Smooth muscle cell (in vitro differentiated cells): ENCODE data around the gene ERP27. TPM values are rescaled to one million over a fixed set of nuclear protein-coding genes. Genes with fewer than 3 reads are reported as not detected.

Experiments used
- DNase-seq: peaks from one replicate; lab custom pipeline; 2025; ENCODE audit not compliant: unreplicated experiment; lab: John Stamatoyannopoulos, UW
- H2AFZ ChIP-seq: fragments of 200-600 bp; sonication (generic); 2 replicates; pipeline ENCODE4 v1.6.0; 2016; ENCODE audit warnings: antibody characterized with exemption, low read depth, mild to moderate bottlenecking
- H3F3A ChIP-seq: fragments of 200-600 bp; sonication (generic); 2 replicates; pipeline ENCODE4 v1.6.0; 2017; ENCODE audit warnings: antibody characterized with exemption, low read depth
- H3K27ac ChIP-seq: fragments of 200-600 bp; sonication (generic); 2 replicates; pipeline ENCODE4 v1.5.1; 2016; ENCODE audit warnings: low read depth, mild to moderate bottlenecking
- H3K27me3 ChIP-seq: fragments of 200-600 bp; sonication (generic); 2 replicates; pipeline ENCODE4 v1.6.1; 2016; ENCODE audit warnings: low read depth, mild to moderate bottlenecking
- H3K36me3 ChIP-seq: fragments of 200-600 bp; sonication (generic); 2 replicates; pipeline ENCODE4 v1.5.1; 2016; ENCODE audit warnings: low read depth
- H3K4me1 ChIP-seq: fragments of 200-600 bp; sonication (generic); 2 replicates; pipeline ENCODE4 v1.5.1; 2016; ENCODE audit warnings: low read depth
- H3K4me2 ChIP-seq: fragments of 200-600 bp; sonication (generic); 2 replicates; pipeline ENCODE4 v1.6.0; 2016; ENCODE audit warnings: mild to moderate bottlenecking
- H3K4me3 ChIP-seq: fragments of 200-600 bp; sonication (generic); 2 replicates; pipeline ENCODE4 v1.5.1; 2016; ENCODE audit warnings: mild to moderate bottlenecking
- H3K79me2 ChIP-seq: fragments of 200-600 bp; sonication (generic); 2 replicates; pipeline ENCODE4 v1.6.0; 2016; ENCODE audit warnings: low read depth, mild to moderate bottlenecking
- H3K9ac ChIP-seq: fragments of 200-600 bp; sonication (generic); 2 replicates; pipeline ENCODE4 v1.6.0; 2016; ENCODE audit warnings: low read depth
- H3K9me3 ChIP-seq: fragments of 200-600 bp; sonication (generic); replicated peaks from 2 replicates; pipeline ENCODE4 v1.5.1; 2016; ENCODE audit warnings: low read depth
- H4K20me1 ChIP-seq: fragments of 200-600 bp; sonication (generic); 2 replicates; pipeline ENCODE4 v1.6.0; 2016; ENCODE audit warnings: low read depth
- WGBS: methylation state at CpG from one replicate; pipeline ENCODE4 v1.1.7; 2016; ENCODE audit warnings: low lambda C conversion rate; 5-methylcytosine and 5-hydroxymethylcytosine counted together
- polyA plus RNA-seq: library from polyadenylated mRNA; unstranded; fragments of >200 nt; fragmentation: Nextera tagmentation; extraction: Ambion mirVana; gene quantifications from 2 replicates; pipeline ENCODE4 v1.2.1, GENCODE V29; 2016
- total RNA-seq: library from RNA; depleted of rRNA; stranded (reverse); fragments of >200 nt; gene quantifications from 2 replicates; pipeline ENCODE4 v1.2.3, GENCODE V29; 2014
- TF ChIP-seq, protein P1 (sequence below): fragments of 200-600 bp; sonication (generic); IDR thresholded peaks from 2 replicates; pipeline ENCODE4 v1.5.1; 2017; ENCODE audit warnings: borderline replicate concordance, mild to moderate bottlenecking, antibody characterized with exemption; ENCODE audit not compliant: insufficient read depth, poor library complexity, severe bottlenecking

Gene ERP27
- total and polyA plus RNA-seq, 2 experiments from 2014 or later = 2.7 to 7.8 TPM

GRCh38 chr12:14913381-14913781, 25.0 kb downstream of the ERP27 start:
- DNase-seq = no peak
- Histone ChIP-seq H3K79me2 (no peaks in the 10 kb centered on the region), H4K20me1 (no peaks in the 10 kb centered on the region), H3K9me3 (no peaks in the 10 kb centered on the region), H3K27me3 (no peaks in the 10 kb centered on the region), H3K4me3 (no peak overlapping the region), H3K4me2 (peak overlapping the region; percentile 47), H3K36me3 (no peaks in the 10 kb centered on the region), H2AFZ (peak overlapping the region; percentile 56), H3K9ac (no peak overlapping the region), H3K27ac (peak overlapping the region; percentile 48), H3K4me1 (no peaks in the 10 kb centered on the region), H3F3A (peaks cover 10% of the 10 kb centered on the region)
- TF ChIP-seq, protein P1, sequence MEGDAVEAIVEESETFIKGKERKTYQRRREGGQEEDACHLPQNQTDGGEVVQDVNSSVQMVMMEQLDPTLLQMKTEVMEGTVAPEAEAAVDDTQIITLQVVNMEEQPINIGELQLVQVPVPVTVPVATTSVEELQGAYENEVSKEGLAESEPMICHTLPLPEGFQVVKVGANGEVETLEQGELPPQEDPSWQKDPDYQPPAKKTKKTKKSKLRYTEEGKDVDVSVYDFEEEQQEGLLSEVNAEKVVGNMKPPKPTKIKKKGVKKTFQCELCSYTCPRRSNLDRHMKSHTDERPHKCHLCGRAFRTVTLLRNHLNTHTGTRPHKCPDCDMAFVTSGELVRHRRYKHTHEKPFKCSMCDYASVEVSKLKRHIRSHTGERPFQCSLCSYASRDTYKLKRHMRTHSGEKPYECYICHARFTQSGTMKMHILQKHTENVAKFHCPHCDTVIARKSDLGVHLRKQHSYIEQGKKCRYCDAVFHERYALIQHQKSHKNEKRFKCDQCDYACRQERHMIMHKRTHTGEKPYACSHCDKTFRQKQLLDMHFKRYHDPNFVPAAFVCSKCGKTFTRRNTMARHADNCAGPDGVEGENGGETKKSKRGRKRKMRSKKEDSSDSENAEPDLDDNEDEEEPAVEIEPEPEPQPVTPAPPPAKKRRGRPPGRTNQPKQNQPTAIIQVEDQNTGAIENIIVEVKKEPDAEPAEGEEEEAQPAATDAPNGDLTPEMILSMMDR = no peak
- WGBS = 25% methylated on average over 4 of the region's 4 CpGs

GRCh38 chr12:14911131-14911530, 27.2 kb downstream of the ERP27 start:
- Histone ChIP-seq H3K9ac (no peak overlapping the region), H3F3A (peaks cover 10% of the 10 kb centered on the region), H3K36me3 (no peaks in the 10 kb centered on the region), H3K9me3 (no peaks in the 10 kb centered on the region), H3K4me3 (no peak overlapping the region), H4K20me1 (no peaks in the 10 kb centered on the region), H2AFZ (no peak overlapping the region), H3K27me3 (no peaks in the 10 kb centered on the region), H3K4me1 (no peaks in the 10 kb centered on the region), H3K79me2 (no peaks in the 10 kb centered on the region), H3K4me2 (no peak overlapping the region), H3K27ac (peak overlapping the region; percentile 93)
- no peak for DNase-seq
- TF ChIP-seq, protein P1 = no peak
- WGBS = 96% methylated on average over 2 of the region's 2 CpGs

- Histone ChIP-seq H3K27ac (peak overlapping the region; percentile 93), H3K9me3 (no peaks in the 10 kb centered on the region), H3K4me2 (peak overlapping the region; percentile 56), H4K20me1 (no peaks in the 10 kb centered on the region), H3K27me3 (no peaks in the 10 kb centered on the region), H3K4me3 (no peak overlapping the region), H3F3A (peaks cover 10% of the 10 kb centered on the region), H3K36me3 (no peaks in the 10 kb centered on the region), H3K4me1 (no peaks in the 10 kb centered on the region), H3K79me2 (no peaks in the 10 kb centered on the region), H3K9ac (peak overlapping the region; percentile 50), H2AFZ (peak overlapping the region; percentile 83)
- no peak for DNase-seq
- WGBS = 62% methylated on average over 5 of the region's 5 CpGs
- TF ChIP-seq, protein P1 = no peak
Measured at GRCh38 chr12:14910090-14910915, 28.0 kb downstream of the ERP27 start.

DNA sequence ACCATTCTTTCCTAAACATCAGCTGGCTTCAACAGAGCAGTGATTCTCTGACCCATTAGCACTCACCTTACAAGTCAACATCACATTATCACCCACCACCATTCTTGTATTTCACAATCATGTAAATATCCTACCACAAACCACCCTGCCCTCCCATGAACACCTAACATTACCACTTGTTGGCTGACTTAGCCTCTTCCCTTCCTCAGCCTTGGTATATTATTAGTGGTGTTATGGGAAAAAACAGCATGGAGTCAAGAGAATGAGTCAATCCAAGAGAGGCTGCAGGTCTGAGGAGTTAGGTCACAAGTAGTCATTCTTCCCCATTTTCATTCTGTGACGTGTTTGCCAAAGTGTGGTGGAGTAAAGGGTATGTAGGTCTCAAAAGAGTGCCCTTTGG, 30.4 kb downstream of the ERP27 start:
- Histone ChIP-seq H3K27ac (no peak overlapping the region), H3K4me3 (no peak overlapping the region), H3K27me3 (no peaks in the 10 kb centered on the region), H3K9me3 (no peaks in the 10 kb centered on the region), H3F3A (peaks cover 2% of the 10 kb centered on the region), H3K79me2 (no peaks in the 10 kb centered on the region), H4K20me1 (no peaks in the 10 kb centered on the region), H3K36me3 (no peaks in the 10 kb centered on the region), H2AFZ (no peak overlapping the region), H3K9ac (no peak overlapping the region), H3K4me1 (no peaks in the 10 kb centered on the region), H3K4me2 (no peak overlapping the region)
- 90% methylated on average over 1 of the region's 1 CpG for WGBS
- DNase-seq = no peak
- TF ChIP-seq, protein P1 = no peak
